Heart right ventricle (tissue), 16 donors: ENCODE results near the gene TRIM75. TPM values are rescaled to one million over a fixed set of nuclear protein-coding genes. Genes with fewer than 3 reads are reported as not detected.

ENCODE experiments used
- ATAC-seq, 8 donors: fragments of 200-7000 bp; cut with Tn5 transposase; one replicate each; pipeline ENCODE4 v1.9.1; 2020; ENCODE audit warnings: mild to moderate bottlenecking in 8 of 8, moderate library complexity in 8 of 8, moderate number of reproducible peaks in 1 of 8
- DNase-seq, 2 donors: peaks; one replicate each; pipeline ENCODE4 v3.0.0-alpha.2; 2020
- H3K27ac ChIP-seq, 10 donors: fragments of 200-600 bp; sonication (generic) in 2 of 10; one replicate each; pipeline versions ENCODE4 v1.5.0 to v1.8.0; 2020 to 2022; ENCODE audit warnings: mild to moderate bottlenecking in 3 of 10
- H3K27me3 ChIP-seq, 7 donors: fragments of 200-600 bp; one replicate each; pipeline ENCODE4 v1.8.0; 2021 to 2022; ENCODE audit warnings: mild to moderate bottlenecking in 2 of 7
- H3K36me3 ChIP-seq, 9 donors: fragments of 200-600 bp; sonication (generic) in 1 of 9; one replicate each; pipeline versions ENCODE4 v1.5.0 to v1.8.0; 2020 to 2022; ENCODE audit warnings: mild to moderate bottlenecking in 2 of 9
- H3K4me1 ChIP-seq, 9 donors: fragments of 200-600 bp; sonication (generic) in 1 of 9; one replicate each; pipeline versions ENCODE4 v1.5.0 to v1.8.0; 2020 to 2022; ENCODE audit warnings: mild to moderate bottlenecking in 4 of 9
- H3K4me3 ChIP-seq, 10 donors: fragments of 200-600 bp; sonication (generic) in 2 of 10; one replicate each; pipeline versions ENCODE4 v1.5.0 to v1.8.0; 2020 to 2022; ENCODE audit warnings: mild to moderate bottlenecking in 7 of 10, moderate library complexity in 2 of 10
- H3K9me3 ChIP-seq, 11 donors: fragments of 200-600 bp in 10 of 11; sonication (generic) in 2 of 11; one replicate each; pipeline versions ENCODE4 v1.5.0 to v1.8.0; 2013 to 2022; ENCODE audit warnings: mild to moderate bottlenecking in 2 of 11, control low read depth in 1 of 11, moderate library complexity in 1 of 11
- CTCF ChIP-seq, 9 donors: fragments of 200-600 bp; sonication (generic) in 2 of 9; IDR thresholded peaks; one replicate each; pipeline versions ENCODE4 v1.5.0 to v1.8.0; 2021 to 2022; ENCODE audit warnings: antibody characterized with exemption in 9 of 9, mild to moderate bottlenecking in 5 of 9, moderate library complexity in 1 of 9
- WGBS, 2 donors: extraction: QIAGEN DNeasy Blood & Tissue Kit; methylation state at CpG; one replicate each; pipeline ENCODE4 v1.1.7; 2013; ENCODE audit warnings: inconsistent platforms in 1 of 2; 5-methylcytosine and 5-hydroxymethylcytosine counted together
- intact Hi-C, 10 donors: fragments of 100-400 bp; cut with DNase I; formaldehyde crosslinking; loops; one replicate each; pipeline versions ENCODE4 v1.11.1 to v1.14.2; 2022
- polyA plus RNA-seq, 2 donors: library from polyadenylated mRNA; stranded (reverse); fragments of 200-250 nt; gene quantifications; one replicate each; pipeline ENCODE4 v1.2.3, GENCODE V29; 2013
- total RNA-seq, 10 donors: library from RNA; stranded (reverse); fragmentation: NEBNext Ultra II Directional in 3 of 10; extraction: Animal tissue kit (Norgen Biotek cat#: 25700) in 3 of 10; gene quantifications; one replicate each; pipeline versions ENCODE4 v1.2.1 to v1.2.4, GENCODE V29; 2021 to 2023
- donor health status: Arrhythmogenic right ventricular cardiomyopathy.
- donor health status: ischemic (EF 13 %, LVEDD 7.1; RV severe dilation, severe dysfunction).
- donor health status: healthy with polysubstance abuse.
- donor health status: DM: no; HTN: yes; CAD: no.
- donor health status: DM: no; HTN: no; CAD: no.
- donor health status: ischemic (EF 25% LVEDD 6.9; RV normal size, moderate dysfunction).
- donor health status: ischemic (EF 25% LVEDD 5.7; RV mildly dilated, moderate dysfunction).
- donor health status: healthy.
- donor health status: DM: yes; HTN: yes; CAD: no.
- donor health status: Ischemic cardiomyopathy.
- donor health status: ischemic (EF 35%, LVEDD 5.7; RV mildly dilated, moderate dysfunction).
- donor health status: nonischemic (EF 11% LVEDD 7.7; RV severe dilation, severe dysfunction).
- donor health status: DM: yes; HTN: yes; CAD: no.
- donor health status: PGD.
- donor health status: ischemic (EF 29% LVEDD 5.4; RV normal size, mild dysfunction).
- donor health status: nonischemic (EF 23%, LVEDD 6.1; RV moderate dilation, normal function).

Gene TRIM75
- total and polyA plus RNA-seq, 12 donors, result not detected

- peaks cover 0 to 24% (median 0%) of the 10 kb centered on the region in 9 donors for H3K36me3 ChIP-seq
- H3K27ac ChIP-seq, result no peak overlapping the region
- intact Hi-C loops, result no loop called here
- H3K9me3 ChIP-seq, result no peaks in the 10 kb centered on the region
- H3K27me3 ChIP-seq, result no peaks in the 10 kb centered on the region
- 92 to 96% methylated on average over 6 of the region's 6 CpGs for WGBS, 2 donors
- TF ChIP-seq CTCF (IDR thresholded peaks at IDR 0.05), result no peak
- no peak overlapping the region for H3K4me3 ChIP-seq
- no peak for DNase-seq
- H3K4me1 ChIP-seq, result peaks cover 0 to 3% (median 0%) of the 10 kb centered on the region in 9 donors
- no peak for ATAC-seq
These were observed 52.9 kb downstream of the TRIM75 start for GRCh38 chr4:165106518-165106917.

Other genes with a start within 250 kb of the TRIM75 start
- gene APELA, start 176.7 kb upstream of the TRIM75 start, total RNA-seq, result not detected
- gene APELA, start 176.7 kb upstream of the TRIM75 start, polyA plus RNA-seq, result not detected
- 1 to 10 TPM in 9 of 10 donors, under 1 TPM in 1; 0.98 to 3.1 (median 2.2) TPM for gene TRIM61, start 76.2 kb upstream of the TRIM75 start, total RNA-seq
- gene TRIM61, start 76.2 kb upstream of the TRIM75 start, polyA plus RNA-seq, result 1 to 10 TPM in 1 of 2 donors, under 1 TPM in 1; 0.37 to 1.1 TPM
- gene TRIM60, start 21.9 kb upstream of the TRIM75 start, total RNA-seq, result not detected
- not detected for gene TRIM60, start 21.9 kb upstream of the TRIM75 start, polyA plus RNA-seq
- 10 to 100 TPM; 14.4 to 23.1 (median 18.0) TPM for gene TMEM192, start 59.0 kb downstream of the TRIM75 start, total RNA-seq
- 1 to 10 TPM; 4.5 to 9.8 TPM for gene TMEM192, start 59.0 kb downstream of the TRIM75 start, polyA plus RNA-seq
- gene KLHL2, start 153.7 kb downstream of the TRIM75 start, total RNA-seq, result 10 to 100 TPM in 7 of 10 donors, 1 to 10 TPM in 3; 6.0 to 14.7 (median 10.9) TPM
- 1 to 10 TPM; 6.1 to 9.1 TPM for gene KLHL2, start 153.7 kb downstream of the TRIM75 start, polyA plus RNA-seq